ENCODE data around the gene ROBO4. TPM values are rescaled to one million over a fixed set of nuclear protein-coding genes. Genes with fewer than 3 reads are reported as not detected.
A peak's percentile ranks its signal among the peaks of the same experiment; 100 is the strongest.

ROBO4 gene
- total and polyA plus RNA-seq, 2 of the 13 experiments (the other 11 are each of a cell fraction or from before 2014, with no cell fraction given) = 0.07 to 1.1 TPM

- no peak for TF ChIP-seq ELK4 (CRISPR knock-in tag; IDR thresholded peaks at IDR 0.05; ENCODE audit: borderline replicate concordance)
- TF ChIP-seq ZSCAN5A (CRISPR knock-in tag; IDR thresholded peaks at IDR 0.05; ENCODE audit: borderline replicate concordance) = no peak
- TF ChIP-seq GLMP (CRISPR knock-in tag; IDR thresholded peaks at IDR 0.05; ENCODE audit: borderline replicate concordance) = no peak
- TF ChIP-seq RXRB (CRISPR knock-in tag; IDR thresholded peaks at IDR 0.05; ENCODE audit: borderline replicate concordance) = 0 out of 2 replicates have a peak, but pooled peaks have one; percentile 34
- TF ChIP-seq ZNF180 (CRISPR knock-in tag; IDR thresholded peaks at IDR 0.05; ENCODE audit: borderline replicate concordance, low read depth) = no peak
- peak; percentile 80 for TF ChIP-seq MED1 (CRISPR knock-in tag; IDR thresholded peaks at IDR 0.05)
- TF ChIP-seq ZBTB21 (CRISPR knock-in tag; IDR thresholded peaks at IDR 0.05) = no peak
- TF ChIP-seq MZF1 (CRISPR knock-in tag; IDR thresholded peaks at IDR 0.05; ENCODE audit: borderline replicate concordance) = no peak
- TF ChIP-seq ARID2 (CRISPR knock-in tag; IDR thresholded peaks at IDR 0.05; ENCODE audit: borderline replicate concordance) = no peak
- TF ChIP-seq THAP11 (CRISPR knock-in tag; IDR thresholded peaks at IDR 0.05) = no peak
- TF ChIP-seq REPIN1 (CRISPR knock-in tag; IDR thresholded peaks at IDR 0.05; ENCODE audit: borderline replicate concordance, low read depth) = no peak
- no peak for TF ChIP-seq NR2F1 (CRISPR knock-in tag; IDR thresholded peaks at IDR 0.05)
- TF ChIP-seq ZNF7 (CRISPR knock-in tag; IDR thresholded peaks at IDR 0.05) = no peak
- no peak for TF ChIP-seq MEF2D (CRISPR knock-in tag; IDR thresholded peaks at IDR 0.05)
- TF ChIP-seq SOX5 (CRISPR knock-in tag; IDR thresholded peaks at IDR 0.05; ENCODE audit: borderline replicate concordance) = peak; percentile 87
- peak; percentile 85 for TF ChIP-seq ARID3A (IDR thresholded peaks at IDR 0.05; ENCODE audit: low read depth, low read length)
- TF ChIP-seq DPF2 (CRISPR knock-in tag; IDR thresholded peaks at IDR 0.05; ENCODE audit: borderline replicate concordance, low read depth) = peak; percentile 33
- TF ChIP-seq KMT2A (CRISPR knock-in tag; IDR thresholded peaks at IDR 0.05) = no peak
- no peak for TF ChIP-seq ZFY (CRISPR knock-in tag; IDR thresholded peaks at IDR 0.05)
- no peak for TF ChIP-seq RBM39 (IDR thresholded peaks at IDR 0.05; ENCODE audit: low read depth, low read length, poor library complexity, severe bottlenecking)
- no peak for TF ChIP-seq ZNF616 (CRISPR knock-in tag; IDR thresholded peaks at IDR 0.05; ENCODE audit: low read depth)
- no peak for TF ChIP-seq ZNF556 (CRISPR knock-in tag; IDR thresholded peaks at IDR 0.05; ENCODE audit: borderline replicate concordance)
- TF ChIP-seq NFRKB (IDR thresholded peaks at IDR 0.05) = no peak
- TF ChIP-seq ZC3H13 (CRISPR knock-in tag; IDR thresholded peaks at IDR 0.05) = no peak
- no peak for TF ChIP-seq ZNF20 (CRISPR knock-in tag; IDR thresholded peaks at IDR 0.05)
- no peak for TF ChIP-seq RBM22 (optimal IDR thresholded peaks at IDR 0.05; ENCODE audit: low read length)
- TF ChIP-seq ZNF776 (CRISPR knock-in tag; IDR thresholded peaks at IDR 0.05) = no peak
Measured at GRCh38 chr11:124937336-124937935, 39.8 kb upstream of the ROBO4 start (continued).

All from HepG2 (cell line).